Keratinocyte (primary cell): ENCODE results near the gene TAF6. TPM values are rescaled to one million over a fixed set of nuclear protein-coding genes. Genes with fewer than 3 reads are reported as not detected.

ENCODE experiments used
- DNase-seq: peaks from one replicate; pipeline ENCODE4 v3.0.0-alpha.2; 2011; ENCODE audit warnings: low read depth, missing footprints, low spot score
- FAIRE-seq: peaks from 2 replicates; lab custom pipeline; 2011; peaks lifted over from hg19 to GRCh38; lab: Jason Lieb, UNC
- H2AFZ ChIP-seq: 2 replicates; pipeline ENCODE4 v1.6.0; 2012; ENCODE audit warnings: low read length, control low read depth, inconsistent platforms; ENCODE audit not compliant: control insufficient read depth
- H3K27ac ChIP-seq: 2 replicates; pipeline ENCODE4 v1.5.1; 2011; ENCODE audit warnings: low read length; ENCODE audit not compliant: control insufficient read depth, insufficient read depth
- H3K27me3 ChIP-seq: 3 replicates; pipeline ENCODE4 v1.6.0; 2011; ENCODE audit warnings: low read length; ENCODE audit not compliant: control insufficient read depth, insufficient read depth; ENCODE audit errors: extremely low read depth
- H3K36me3 ChIP-seq, 2 experiments: 2 replicates in 1 of 2; 3 replicates in 1 of 2; pipeline ENCODE4 v1.5.1; 2011; ENCODE audit warnings: low read length in 2 of 2, mild to moderate bottlenecking in 1 of 2; ENCODE audit not compliant: control insufficient read depth in 2 of 2, insufficient read depth in 2 of 2; ENCODE audit errors: extremely low read depth in 1 of 2
- H3K4me1 ChIP-seq: 3 replicates; pipeline ENCODE4 v1.5.1; 2011; ENCODE audit warnings: low read length; ENCODE audit not compliant: control insufficient read depth, insufficient read depth; ENCODE audit errors: extremely low read depth
- H3K4me2 ChIP-seq: 3 replicates; pipeline ENCODE4 v1.6.0; 2011; ENCODE audit warnings: low read depth, low read length; ENCODE audit not compliant: control insufficient read depth, insufficient read depth; ENCODE audit errors: extremely low read depth
- H3K4me3 ChIP-seq, 3 experiments: fragments of 200-600 bp in 1 of 3; sonication (generic) in 1 of 3; 2 replicates in 2 of 3; 3 replicates in 1 of 3; pipeline ENCODE4 v1.5.1; 2011 to 2016; ENCODE audit warnings: low read length in 3 of 3, mild to moderate bottlenecking in 3 of 3, control low read depth in 2 of 3, inconsistent platforms in 1 of 3, low read depth in 1 of 3, mixed read lengths in 1 of 3, mixed run types in 1 of 3, moderate library complexity in 1 of 3; ENCODE audit not compliant: control insufficient read depth in 2 of 3, insufficient read depth in 2 of 3; ENCODE audit errors: extremely low read depth in 1 of 3
- H3K79me2 ChIP-seq: 2 replicates; pipeline ENCODE4 v1.6.0; 2012; ENCODE audit warnings: low read length; ENCODE audit not compliant: control insufficient read depth, insufficient read depth
- H3K9ac ChIP-seq: 3 replicates; pipeline ENCODE4 v1.6.0; 2011; ENCODE audit warnings: low read length; ENCODE audit not compliant: control insufficient read depth, insufficient read depth; ENCODE audit errors: extremely low read depth
- H3K9me1 ChIP-seq: 3 replicates; pipeline ENCODE4 v1.6.0; 2011; ENCODE audit warnings: low read length; ENCODE audit not compliant: control insufficient read depth, insufficient read depth; ENCODE audit errors: extremely low read depth
- H3K9me3 ChIP-seq: 2 replicates; pipeline ENCODE4 v1.5.1; 2012; ENCODE audit warnings: low read depth, low read length; ENCODE audit not compliant: control insufficient read depth
- H4K20me1 ChIP-seq: 3 replicates; pipeline ENCODE4 v1.6.0; 2011; ENCODE audit warnings: low read length; ENCODE audit not compliant: control insufficient read depth, insufficient read depth; ENCODE audit errors: extremely low read depth
- EZH2 ChIP-seq: IDR thresholded peaks from one replicate; pipeline ENCODE4 v1.6.1; 2012; ENCODE audit warnings: inconsistent platforms, mild to moderate bottlenecking, low read length, moderate library complexity
- dilution Hi-C: fragments of 300-500 bp; cut with MboI; formaldehyde crosslinking; loops from one replicate; pipeline ENCODE4 v1.7.0; 2020; ENCODE audit warnings: low sequenced_read_pairs; ENCODE audit not compliant: extremely low pct_ligation_motif_present
- polyA plus RNA-seq, 5 experiments: library from polyadenylated mRNA; depleted of rRNA in 3 of 5; stranded (reverse) in 3 of 5; stranded (forward) in 1 of 5; unstranded in 1 of 5; fragments of >200 nt; gene quantifications; 1 replicate in 1 of 5; 2 replicates in 3 of 5; 3 replicates in 1 of 5; pipeline versions ENCODE4 v1.2.1 to v1.2.3, GENCODE V29; 2011 to 2012; ENCODE audit warnings: missing spikeins in 2 of 5, low read depth in 1 of 5, low replicate concordance in 1 of 5
- TF ChIP-seq, protein P1 (sequence below), 3 experiments: IDR thresholded peaks in 1 of 3; conservative IDR thresholded peaks in 1 of 3; optimal IDR thresholded peaks in 1 of 3; 2 replicates in 2 of 3; 3 replicates in 1 of 3; pipeline versions ENCODE3 to v1.5.1; 2011; ENCODE audit warnings: low read length in 3 of 3, mild to moderate bottlenecking in 3 of 3, moderate library complexity in 2 of 3, control low read depth in 1 of 3, inconsistent platforms in 1 of 3; ENCODE audit not compliant: insufficient read depth in 2 of 3; ENCODE audit errors: extremely low read depth in 1 of 3

TAF6 gene
- polyA plus RNA-seq, 1 donor (not counting 4 experiments of a cell fraction or from before 2014, with no cell fraction given): 7.6 TPM

DNA sequence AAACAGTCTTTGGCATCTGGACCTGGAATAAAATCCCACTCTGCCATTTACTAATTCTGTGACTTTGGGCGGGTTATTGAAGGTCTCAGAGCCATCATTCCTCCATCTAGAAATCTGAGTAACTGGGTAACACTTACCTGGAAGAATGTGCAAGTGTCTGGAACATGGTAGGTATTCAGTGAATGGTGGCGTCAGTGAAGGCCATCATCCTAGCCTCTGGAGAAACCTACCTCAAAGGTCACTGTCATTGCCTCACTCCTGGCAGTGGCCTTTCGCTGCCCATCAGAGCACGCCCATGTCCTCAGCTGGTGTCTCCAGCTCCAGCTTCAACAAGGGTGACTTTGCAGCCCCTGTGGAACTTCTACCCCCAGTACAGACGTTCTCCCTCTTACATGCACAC lies 44.7 kb upstream of the TAF6 start:
- dilution Hi-C loops: no loop called here
- no peak overlapping the region for H3K27ac ChIP-seq

DNA sequence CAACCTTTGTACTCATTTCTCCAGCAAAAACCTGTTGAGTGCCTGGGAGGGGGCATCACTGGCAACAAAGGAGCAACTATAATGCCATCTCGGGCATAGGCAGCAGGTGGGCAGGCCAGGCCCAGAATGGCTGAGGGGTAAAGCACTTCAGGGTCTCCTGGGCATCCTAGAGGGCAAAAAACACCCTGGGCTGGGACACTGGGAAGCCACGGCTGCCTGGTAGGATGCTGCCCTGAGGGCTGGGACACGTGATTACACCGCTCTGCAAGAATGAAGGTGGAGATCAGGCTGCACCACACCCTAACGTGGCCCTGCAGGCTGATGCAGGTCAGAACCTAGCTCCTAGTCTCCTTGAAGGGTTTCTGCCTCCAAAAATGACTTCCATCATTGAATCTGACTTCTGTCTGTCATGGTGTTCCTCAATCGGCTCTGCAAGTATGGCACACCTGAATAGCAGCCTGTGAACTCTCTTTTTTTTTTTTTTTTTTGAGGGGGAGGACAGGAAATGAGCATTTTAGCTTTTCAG lies 43.9 kb upstream of the TAF6 start:
- Histone ChIP-seq H3K4me2 (peak overlapping the region; percentile 77), H3K4me1 (peaks cover 27% of the 10 kb centered on the region), H3K9me1 (peaks cover 2% of the 10 kb centered on the region), H3K79me2 (no peaks in the 10 kb centered on the region), H3K9ac (no peak overlapping the region), H3K27me3 (no peaks in the 10 kb centered on the region), H4K20me1 (no peaks in the 10 kb centered on the region), H3K36me3 (no peaks in the 10 kb centered on the region), H3K27ac (peak overlapping the region; percentile 17), H3K9me3 (no peaks in the 10 kb centered on the region), H2AFZ (no peak overlapping the region), H3K4me3 (no peak overlapping the region)
- peak; percentile 73 for FAIRE-seq
- dilution Hi-C loops: no loop called here
- TF ChIP-seq, protein P1, sequence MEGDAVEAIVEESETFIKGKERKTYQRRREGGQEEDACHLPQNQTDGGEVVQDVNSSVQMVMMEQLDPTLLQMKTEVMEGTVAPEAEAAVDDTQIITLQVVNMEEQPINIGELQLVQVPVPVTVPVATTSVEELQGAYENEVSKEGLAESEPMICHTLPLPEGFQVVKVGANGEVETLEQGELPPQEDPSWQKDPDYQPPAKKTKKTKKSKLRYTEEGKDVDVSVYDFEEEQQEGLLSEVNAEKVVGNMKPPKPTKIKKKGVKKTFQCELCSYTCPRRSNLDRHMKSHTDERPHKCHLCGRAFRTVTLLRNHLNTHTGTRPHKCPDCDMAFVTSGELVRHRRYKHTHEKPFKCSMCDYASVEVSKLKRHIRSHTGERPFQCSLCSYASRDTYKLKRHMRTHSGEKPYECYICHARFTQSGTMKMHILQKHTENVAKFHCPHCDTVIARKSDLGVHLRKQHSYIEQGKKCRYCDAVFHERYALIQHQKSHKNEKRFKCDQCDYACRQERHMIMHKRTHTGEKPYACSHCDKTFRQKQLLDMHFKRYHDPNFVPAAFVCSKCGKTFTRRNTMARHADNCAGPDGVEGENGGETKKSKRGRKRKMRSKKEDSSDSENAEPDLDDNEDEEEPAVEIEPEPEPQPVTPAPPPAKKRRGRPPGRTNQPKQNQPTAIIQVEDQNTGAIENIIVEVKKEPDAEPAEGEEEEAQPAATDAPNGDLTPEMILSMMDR (optimal IDR thresholded peaks at IDR 0.05 in 1 of 3, IDR thresholded peaks at IDR 0.05 in 1 of 3, conservative IDR thresholded peaks at IDR 0.05 in 1 of 3; ENCODE audit: extremely low read depth in 1 of 3, insufficient read depth in 2 of 3, low read length in 3 of 3): no peak
- no peak for TF ChIP-seq EZH2
- no peak for DNase-seq

More for the DNA sequence above, 44.7 kb upstream of the TAF6 start:
- Histone ChIP-seq H3K36me3 (no peaks in the 10 kb centered on the region), H3K9me3 (no peaks in the 10 kb centered on the region), H3K27me3 (no peaks in the 10 kb centered on the region), H3K4me3 (no peak overlapping the region), H3K79me2 (no peaks in the 10 kb centered on the region), H4K20me1 (no peaks in the 10 kb centered on the region), H3K4me1 (peaks cover 32% of the 10 kb centered on the region), H3K9me1 (peaks cover 2% of the 10 kb centered on the region), H3K9ac (no peak overlapping the region), H3K4me2 (no peak overlapping the region), H2AFZ (no peak overlapping the region)
- FAIRE-seq (no peak), DNase-seq (no peak)
- TF ChIP-seq EZH2: no peak
- TF ChIP-seq, protein P1 (optimal IDR thresholded peaks at IDR 0.05 in 1 of 3, IDR thresholded peaks at IDR 0.05 in 1 of 3, conservative IDR thresholded peaks at IDR 0.05 in 1 of 3; ENCODE audit: extremely low read depth in 1 of 3, insufficient read depth in 2 of 3, low read length in 3 of 3): no peak
